Measurements from ENCODE around the gene CCDC7.

- TF ChIP-seq CTCF (conservative IDR thresholded peaks at IDR 0.05) (no peak), EZH2 (IDR thresholded peaks at IDR 0.05; ENCODE audit: low read depth) (no peak)
These were observed 436.1 kb downstream of the CCDC7 start for GRCh38 chr10:32882076-32882475.
